HepG2 (cell line): ENCODE data around the gene VAMP4. TPM values are rescaled to one million over a fixed set of nuclear protein-coding genes. Genes with fewer than 3 reads are reported as not detected.
A peak's percentile ranks its signal among the peaks of the same experiment; 100 is the strongest.

Experiments used
- ATM ChIP-seq: fragments of 450-650 bp; IDR thresholded peaks from 2 replicates; pipeline ENCODE4 v1.7.1; 2017; ENCODE audit warnings: mild to moderate bottlenecking, borderline replicate concordance
- CC2D1A ChIP-seq: sonication (generic); formaldehyde crosslinking; IDR thresholded peaks from 2 replicates; pipeline ENCODE4 v1.8.1; 2023; ENCODE audit warnings: mild to moderate bottlenecking, missing genetic modification reagents
- DNMT3B ChIP-seq: conservative IDR thresholded peaks from 2 replicates; pipeline ENCODE4 v1.6.1; 2016; ENCODE audit warnings: missing biosample characterization, control low read depth
- HDAC1 ChIP-seq: sonication (generic); formaldehyde crosslinking; IDR thresholded peaks from 2 replicates; pipeline ENCODE4 v1.5.1; 2020; ENCODE audit warnings: mild to moderate bottlenecking, missing genetic modification reagents
- HDAC2 ChIP-seq: sonication (generic); formaldehyde crosslinking; IDR thresholded peaks from 2 replicates; pipeline ENCODE4 v1.4.0; 2020; ENCODE audit warnings: missing genetic modification reagents
- MBNL3 ChIP-seq: fragments of 250-450 bp; sonication (Bioruptor Pico); conservative IDR thresholded peaks from 2 replicates; pipeline ENCODE4 v1.8.0; 2022; ENCODE audit warnings: mild to moderate bottlenecking, inconsistent platforms
- PTBP1 ChIP-seq: fragments of 200-400 bp; formaldehyde crosslinking; IDR thresholded peaks from 2 replicates; pipeline ENCODE4 v1.6.1; 2018; ENCODE audit warnings: low read length, low read depth; ENCODE audit not compliant: poor library complexity, severe bottlenecking
- ZBTB20 ChIP-seq: sonication (generic); formaldehyde crosslinking; IDR thresholded peaks from 2 replicates; pipeline ENCODE4 v1.8.1; 2023; ENCODE audit warnings: missing genetic modification reagents, low read depth, mild to moderate bottlenecking, borderline replicate concordance
- ZC3H13 ChIP-seq: sonication (generic); formaldehyde crosslinking; IDR thresholded peaks from 2 replicates; pipeline ENCODE4 v1.8.1; 2023; ENCODE audit warnings: mild to moderate bottlenecking, missing genetic modification reagents, moderate library complexity
- ZNF24 ChIP-seq: fragments of 450-650 bp; IDR thresholded peaks from 2 replicates; pipeline ENCODE4 v1.6.1; 2017; ENCODE audit warnings: antibody characterized with exemption, mild to moderate bottlenecking
- ZNF317 ChIP-seq: sonication (generic); formaldehyde crosslinking; IDR thresholded peaks from 2 replicates; pipeline ENCODE4 v1.5.0; 2020; ENCODE audit warnings: mild to moderate bottlenecking, missing genetic modification reagents
- ZNF720 ChIP-seq: sonication (generic); formaldehyde crosslinking; IDR thresholded peaks from 2 replicates; pipeline ENCODE4 v1.4.0; 2020; ENCODE audit warnings: missing genetic modification reagents
- ZNF839 ChIP-seq: sonication (generic); formaldehyde crosslinking; IDR thresholded peaks from 2 replicates; pipeline ENCODE4 v1.4.0; 2020; ENCODE audit warnings: missing genetic modification reagents, mild to moderate bottlenecking, borderline replicate concordance
- ZSCAN20 ChIP-seq: sonication (generic); formaldehyde crosslinking; IDR thresholded peaks from 2 replicates; pipeline ENCODE4 v1.4.0; 2020; ENCODE audit warnings: missing genetic modification reagents, mild to moderate bottlenecking, borderline replicate concordance
- polyA plus RNA-seq, 8 experiments: library from polyadenylated mRNA; depleted of rRNA in 3 of 8; stranded (reverse) in 7 of 8; unstranded in 1 of 8; fragments of >200 nt; fragmentation: Illumina TruSeq in 4 of 8; extraction: Trizol in 4 of 8; gene quantifications; 2 replicates each; pipeline versions ENCODE4 v1.2.1 to v1.2.3, GENCODE V29; 2011 to 2016; ENCODE audit warnings: low read depth in 4 of 8, missing spikeins in 1 of 8, mixed read lengths in 1 of 8; ENCODE audit not compliant: insufficient read depth in 1 of 8
- total RNA-seq, 5 experiments: library from RNA; depleted of rRNA; stranded (reverse); fragments of >200 nt; fragmentation: Illumina TruSeq; extraction: Trizol; gene quantifications; 2 replicates each; pipeline ENCODE4 v1.2.3, GENCODE V29; 2016; ENCODE audit warnings: low read depth in 1 of 5
- TF ChIP-seq, protein P1 (sequence below): sonication (generic); formaldehyde crosslinking; IDR thresholded peaks from 2 replicates; pipeline ENCODE4 v1.5.1; 2020; ENCODE audit warnings: mild to moderate bottlenecking, missing genetic modification reagents, moderate library complexity
- TF ChIP-seq, protein P2 (sequence below): sonication (generic); formaldehyde crosslinking; IDR thresholded peaks from 2 replicates; pipeline ENCODE4 v1.5.1; 2020; ENCODE audit warnings: mild to moderate bottlenecking, missing genetic modification reagents, borderline replicate concordance
- TF ChIP-seq, protein P3 (sequence below): sonication (generic); formaldehyde crosslinking; IDR thresholded peaks from 2 replicates; pipeline ENCODE4 v1.8.1; 2023; ENCODE audit warnings: missing genetic modification reagents, inconsistent platforms, borderline replicate concordance
- TF ChIP-seq, protein P4 (sequence below): sonication (generic); formaldehyde crosslinking; IDR thresholded peaks from 2 replicates; pipeline ENCODE4 v1.4.0; 2020; ENCODE audit warnings: mild to moderate bottlenecking, missing genetic modification reagents

Gene VAMP4
- total and polyA plus RNA-seq, 2 of the 13 experiments (the other 11 are each of a cell fraction or from before 2014, with no cell fraction given): 1.4 to 2.0 TPM

DNA sequence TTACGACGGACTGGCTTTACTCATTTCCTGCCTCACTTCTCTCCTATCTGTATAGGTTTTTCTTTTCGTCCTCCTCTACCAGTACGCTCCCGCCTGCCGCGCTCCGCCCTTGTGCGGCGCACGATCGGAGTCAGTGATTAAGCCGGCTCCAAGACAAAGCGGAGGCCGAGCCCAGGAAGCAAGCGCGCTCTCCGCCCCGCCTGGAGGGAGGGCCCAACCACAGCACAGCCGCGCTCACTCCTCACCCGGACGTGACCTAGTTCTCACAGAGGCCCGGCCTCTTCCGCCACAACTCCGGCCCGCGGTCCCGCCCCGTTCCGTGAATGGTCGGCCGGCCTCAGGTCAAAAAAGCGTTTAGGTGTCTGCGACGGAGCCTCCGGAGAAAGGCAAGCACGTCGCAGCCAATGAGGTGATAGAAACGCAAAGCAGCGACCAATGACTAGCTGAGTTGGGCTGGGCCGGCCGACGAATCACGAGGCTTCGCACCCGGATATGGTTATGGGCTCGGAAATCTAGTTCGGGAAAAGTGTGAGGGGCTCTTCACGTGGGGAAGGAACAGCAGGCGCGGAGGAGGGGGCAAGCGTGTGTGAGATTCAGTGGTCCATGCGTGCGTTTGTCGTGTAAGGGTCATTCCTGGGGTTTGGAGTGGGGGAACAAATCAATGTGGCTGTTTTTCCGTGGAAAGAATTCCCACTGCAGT, 39.5 kb upstream of the VAMP4 start, which contains the start of gene METTL13 (continued):
- TF ChIP-seq, protein P1, sequence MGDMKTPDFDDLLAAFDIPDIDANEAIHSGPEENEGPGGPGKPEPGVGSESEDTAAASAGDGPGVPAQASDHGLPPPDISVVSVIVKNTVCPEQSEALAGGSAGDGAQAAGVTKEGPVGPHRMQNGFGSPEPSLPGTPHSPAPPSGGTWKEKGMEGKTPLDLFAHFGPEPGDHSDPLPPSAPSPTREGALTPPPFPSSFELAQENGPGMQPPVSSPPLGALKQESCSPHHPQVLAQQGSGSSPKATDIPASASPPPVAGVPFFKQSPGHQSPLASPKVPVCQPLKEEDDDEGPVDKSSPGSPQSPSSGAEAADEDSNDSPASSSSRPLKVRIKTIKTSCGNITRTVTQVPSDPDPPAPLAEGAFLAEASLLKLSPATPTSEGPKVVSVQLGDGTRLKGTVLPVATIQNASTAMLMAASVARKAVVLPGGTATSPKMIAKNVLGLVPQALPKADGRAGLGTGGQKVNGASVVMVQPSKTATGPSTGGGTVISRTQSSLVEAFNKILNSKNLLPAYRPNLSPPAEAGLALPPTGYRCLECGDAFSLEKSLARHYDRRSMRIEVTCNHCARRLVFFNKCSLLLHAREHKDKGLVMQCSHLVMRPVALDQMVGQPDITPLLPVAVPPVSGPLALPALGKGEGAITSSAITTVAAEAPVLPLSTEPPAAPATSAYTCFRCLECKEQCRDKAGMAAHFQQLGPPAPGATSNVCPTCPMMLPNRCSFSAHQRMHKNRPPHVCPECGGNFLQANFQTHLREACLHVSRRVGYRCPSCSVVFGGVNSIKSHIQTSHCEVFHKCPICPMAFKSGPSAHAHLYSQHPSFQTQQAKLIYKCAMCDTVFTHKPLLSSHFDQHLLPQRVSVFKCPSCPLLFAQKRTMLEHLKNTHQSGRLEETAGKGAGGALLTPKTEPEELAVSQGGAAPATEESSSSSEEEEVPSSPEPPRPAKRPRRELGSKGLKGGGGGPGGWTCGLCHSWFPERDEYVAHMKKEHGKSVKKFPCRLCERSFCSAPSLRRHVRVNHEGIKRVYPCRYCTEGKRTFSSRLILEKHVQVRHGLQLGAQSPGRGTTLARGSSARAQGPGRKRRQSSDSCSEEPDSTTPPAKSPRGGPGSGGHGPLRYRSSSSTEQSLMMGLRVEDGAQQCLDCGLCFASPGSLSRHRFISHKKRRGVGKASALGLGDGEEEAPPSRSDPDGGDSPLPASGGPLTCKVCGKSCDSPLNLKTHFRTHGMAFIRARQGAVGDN (CRISPR knock-in tag): peak; percentile 90
- TF ChIP-seq ZNF24 (no peak), DNMT3B (CRISPR knock-in tag) (0 out of 2 replicates have a peak, but pooled peaks have one; percentile 26), ZBTB20 (0 out of 2 replicates have a peak, but pooled peaks have one; percentile 44), HDAC1 (CRISPR knock-in tag) (peak; percentile 89), ATM (no peak), PTBP1 (no peak), HDAC2 (peak; percentile 53), CC2D1A (CRISPR knock-in tag) (no peak), MBNL3 (CRISPR knock-in tag) (no peak), ZC3H13 (peak; percentile 49; the same call in 1 of the 2 replicates), ZNF839 (CRISPR knock-in tag) (no peak), ZNF317 (peak; percentile 57), ZSCAN20 (CRISPR knock-in tag) (no peak), ZNF720 (CRISPR knock-in tag) (no peak)
- TF ChIP-seq, protein P2, sequence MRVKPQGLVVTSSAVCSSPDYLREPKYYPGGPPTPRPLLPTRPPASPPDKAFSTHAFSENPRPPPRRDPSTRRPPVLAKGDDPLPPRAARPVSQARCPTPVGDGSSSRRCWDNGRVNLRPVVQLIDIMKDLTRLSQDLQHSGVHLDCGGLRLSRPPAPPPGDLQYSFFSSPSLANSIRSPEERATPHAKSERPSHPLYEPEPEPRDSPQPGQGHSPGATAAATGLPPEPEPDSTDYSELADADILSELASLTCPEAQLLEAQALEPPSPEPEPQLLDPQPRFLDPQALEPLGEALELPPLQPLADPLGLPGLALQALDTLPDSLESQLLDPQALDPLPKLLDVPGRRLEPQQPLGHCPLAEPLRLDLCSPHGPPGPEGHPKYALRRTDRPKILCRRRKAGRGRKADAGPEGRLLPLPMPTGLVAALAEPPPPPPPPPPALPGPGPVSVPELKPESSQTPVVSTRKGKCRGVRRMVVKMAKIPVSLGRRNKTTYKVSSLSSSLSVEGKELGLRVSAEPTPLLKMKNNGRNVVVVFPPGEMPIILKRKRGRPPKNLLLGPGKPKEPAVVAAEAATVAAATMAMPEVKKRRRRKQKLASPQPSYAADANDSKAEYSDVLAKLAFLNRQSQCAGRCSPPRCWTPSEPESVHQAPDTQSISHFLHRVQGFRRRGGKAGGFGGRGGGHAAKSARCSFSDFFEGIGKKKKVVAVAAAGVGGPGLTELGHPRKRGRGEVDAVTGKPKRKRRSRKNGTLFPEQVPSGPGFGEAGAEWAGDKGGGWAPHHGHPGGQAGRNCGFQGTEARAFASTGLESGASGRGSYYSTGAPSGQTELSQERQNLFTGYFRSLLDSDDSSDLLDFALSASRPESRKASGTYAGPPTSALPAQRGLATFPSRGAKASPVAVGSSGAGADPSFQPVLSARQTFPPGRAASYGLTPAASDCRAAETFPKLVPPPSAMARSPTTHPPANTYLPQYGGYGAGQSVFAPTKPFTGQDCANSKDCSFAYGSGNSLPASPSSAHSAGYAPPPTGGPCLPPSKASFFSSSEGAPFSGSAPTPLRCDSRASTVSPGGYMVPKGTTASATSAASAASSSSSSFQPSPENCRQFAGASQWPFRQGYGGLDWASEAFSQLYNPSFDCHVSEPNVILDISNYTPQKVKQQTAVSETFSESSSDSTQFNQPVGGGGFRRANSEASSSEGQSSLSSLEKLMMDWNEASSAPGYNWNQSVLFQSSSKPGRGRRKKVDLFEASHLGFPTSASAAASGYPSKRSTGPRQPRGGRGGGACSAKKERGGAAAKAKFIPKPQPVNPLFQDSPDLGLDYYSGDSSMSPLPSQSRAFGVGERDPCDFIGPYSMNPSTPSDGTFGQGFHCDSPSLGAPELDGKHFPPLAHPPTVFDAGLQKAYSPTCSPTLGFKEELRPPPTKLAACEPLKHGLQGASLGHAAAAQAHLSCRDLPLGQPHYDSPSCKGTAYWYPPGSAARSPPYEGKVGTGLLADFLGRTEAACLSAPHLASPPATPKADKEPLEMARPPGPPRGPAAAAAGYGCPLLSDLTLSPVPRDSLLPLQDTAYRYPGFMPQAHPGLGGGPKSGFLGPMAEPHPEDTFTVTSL (CRISPR knock-in tag): no peak
- TF ChIP-seq, protein P3, sequence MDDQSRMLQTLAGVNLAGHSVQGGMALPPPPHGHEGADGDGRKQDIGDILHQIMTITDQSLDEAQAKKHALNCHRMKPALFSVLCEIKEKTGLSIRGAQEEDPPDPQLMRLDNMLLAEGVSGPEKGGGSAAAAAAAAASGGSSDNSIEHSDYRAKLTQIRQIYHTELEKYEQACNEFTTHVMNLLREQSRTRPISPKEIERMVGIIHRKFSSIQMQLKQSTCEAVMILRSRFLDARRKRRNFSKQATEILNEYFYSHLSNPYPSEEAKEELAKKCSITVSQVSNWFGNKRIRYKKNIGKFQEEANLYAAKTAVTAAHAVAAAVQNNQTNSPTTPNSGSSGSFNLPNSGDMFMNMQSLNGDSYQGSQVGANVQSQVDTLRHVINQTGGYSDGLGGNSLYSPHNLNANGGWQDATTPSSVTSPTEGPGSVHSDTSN (CRISPR knock-in tag): no peak
- TF ChIP-seq, protein P4, sequence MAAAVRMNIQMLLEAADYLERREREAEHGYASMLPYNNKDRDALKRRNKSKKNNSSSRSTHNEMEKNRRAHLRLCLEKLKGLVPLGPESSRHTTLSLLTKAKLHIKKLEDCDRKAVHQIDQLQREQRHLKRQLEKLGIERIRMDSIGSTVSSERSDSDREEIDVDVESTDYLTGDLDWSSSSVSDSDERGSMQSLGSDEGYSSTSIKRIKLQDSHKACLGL (CRISPR knock-in tag): peak; percentile 83
